Nucleus accumbens (tissue), 56 donors: ENCODE data around the gene USP33.
"Not testable (repeated sequence)": the region's sequence is repeated elsewhere in the genome, so short reads cannot be mapped to it uniquely, and the experiment has no call there.

ENCODE experiments used
- DNase-seq, 56 donors: peaks; one replicate each; lab custom pipeline; 2025; lab: John Stamatoyannopoulos, UW

The USP33 gene

GRCh38 chr1:77742011-77742555 is 17.6 kb downstream of the USP33 start:
- DNase-seq, result no peak

- DNase-seq, result no peak
These were observed 18.3 kb downstream of the USP33 start for GRCh38 chr1:77741316-77741715.

- no peak for DNase-seq
These were observed 20.4 kb downstream of the USP33 start for GRCh38 chr1:77739235-77739634.

GRCh38 chr1:77732090-77732489 is 27.6 kb downstream of the USP33 start:
- DNase-seq, result no peak

- DNase-seq, result no peak
These were observed 33.9 kb downstream of the USP33 start for GRCh38 chr1:77725706-77726105.

- DNase-seq, result no peak
These were observed 41.5 kb downstream of the USP33 start for GRCh38 chr1:77718181-77718580.

- DNase-seq, result no peak
These were observed 43.6 kb downstream of the USP33 start for GRCh38 chr1:77716065-77716464.

GRCh38 chr1:77709727-77710126 is 49.9 kb downstream of the USP33 start:
- no peak for DNase-seq

GRCh38 chr1:77706321-77706720 is 53.3 kb downstream of the USP33 start:
- DNase-seq, result no peak

- no peak for DNase-seq
These were observed 54.9 kb downstream of the USP33 start for GRCh38 chr1:77704736-77705135.

- not testable (repeated sequence) for DNase-seq
These were observed 60.0 kb downstream of the USP33 start for GRCh38 chr1:77699673-77700072.

GRCh38 chr1:77697441-77697840 is 62.2 kb downstream of the USP33 start:
- DNase-seq, result no peak

GRCh38 chr1:77688939-77689338 is 70.7 kb downstream of the USP33 start:
- DNase-seq, result no peak

- no peak for DNase-seq
These were observed 72.1 kb downstream of the USP33 start for GRCh38 chr1:77687519-77687906.

GRCh38 chr1:77686796-77687518 is 72.7 kb downstream of the USP33 start:
- no peak for DNase-seq

- DNase-seq, result peak; percentile 14 to 94 (median 88)
These were observed 76.2 kb downstream of the USP33 start for GRCh38 chr1:77683160-77684148.

GRCh38 chr1:77682460-77683159 is 77.0 kb downstream of the USP33 start, which contains the start of gene ZZZ3:
ZZZ3 (minus strand) TSS chr1:77682658; CDS start chr1:77633354, 49,304 bp downstream.
- peak in 55 of 56 donors; percentile 49 to 93 (median 87) for DNase-seq

- no peak for DNase-seq
These were observed 79.5 kb downstream of the USP33 start for GRCh38 chr1:77680173-77680572.

GRCh38 chr1:77678660-77679610 is 80.7 kb downstream of the USP33 start:
- DNase-seq, result no peak
